NCI-H226 (cell line): ENCODE data around the gene CD93.
A peak's percentile ranks its signal among the peaks of the same experiment; 100 is the strongest.

ENCODE experiments used
- DNase-seq: peaks from one replicate; pipeline ENCODE4 v3.0.0-alpha.2; 2015

CD93 gene

DNA sequence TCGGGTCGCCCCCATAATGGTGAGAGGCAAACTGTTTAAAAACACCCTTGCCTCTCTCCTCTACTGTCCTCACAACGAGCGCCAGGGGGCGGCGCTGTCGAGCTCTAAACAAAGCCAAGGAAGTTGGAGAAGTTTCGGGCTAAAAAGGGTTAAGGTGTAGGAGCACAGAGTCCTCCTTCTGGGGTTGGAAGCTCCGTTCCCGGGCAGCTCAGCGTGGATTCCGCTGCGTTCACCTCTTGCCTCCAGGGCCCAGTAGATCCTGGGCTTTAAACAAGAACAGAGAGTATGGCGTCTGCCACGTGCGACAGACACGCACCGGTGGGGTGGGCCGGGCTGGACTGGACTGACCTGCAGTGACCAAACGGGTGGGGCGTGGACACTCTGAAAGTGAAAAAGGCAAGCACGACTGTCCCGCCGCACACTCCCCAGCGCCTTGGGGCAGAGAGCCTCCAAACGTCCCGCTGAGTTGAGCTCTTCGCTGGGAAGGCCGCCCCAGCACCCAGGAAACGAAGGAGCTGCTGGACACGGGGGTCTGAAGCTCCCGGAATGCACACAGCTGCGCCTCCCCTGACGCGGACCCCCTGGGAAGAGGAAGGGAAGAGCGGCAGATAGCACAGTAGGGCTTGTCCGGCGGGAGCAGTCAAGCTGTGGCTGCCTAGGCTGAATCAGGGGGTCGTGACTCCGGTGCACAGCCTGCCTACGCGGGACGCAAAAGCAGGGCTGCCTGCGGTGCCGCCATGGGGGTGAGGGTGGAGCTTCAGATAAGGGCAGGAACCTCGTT lies 35.1 kb downstream of the CD93 start:
- peak; percentile 72 for DNase-seq

GRCh38 chr20:23050076-23050838 lies 35.9 kb downstream of the CD93 start:
- DNase-seq: peak; percentile 37

DNA sequence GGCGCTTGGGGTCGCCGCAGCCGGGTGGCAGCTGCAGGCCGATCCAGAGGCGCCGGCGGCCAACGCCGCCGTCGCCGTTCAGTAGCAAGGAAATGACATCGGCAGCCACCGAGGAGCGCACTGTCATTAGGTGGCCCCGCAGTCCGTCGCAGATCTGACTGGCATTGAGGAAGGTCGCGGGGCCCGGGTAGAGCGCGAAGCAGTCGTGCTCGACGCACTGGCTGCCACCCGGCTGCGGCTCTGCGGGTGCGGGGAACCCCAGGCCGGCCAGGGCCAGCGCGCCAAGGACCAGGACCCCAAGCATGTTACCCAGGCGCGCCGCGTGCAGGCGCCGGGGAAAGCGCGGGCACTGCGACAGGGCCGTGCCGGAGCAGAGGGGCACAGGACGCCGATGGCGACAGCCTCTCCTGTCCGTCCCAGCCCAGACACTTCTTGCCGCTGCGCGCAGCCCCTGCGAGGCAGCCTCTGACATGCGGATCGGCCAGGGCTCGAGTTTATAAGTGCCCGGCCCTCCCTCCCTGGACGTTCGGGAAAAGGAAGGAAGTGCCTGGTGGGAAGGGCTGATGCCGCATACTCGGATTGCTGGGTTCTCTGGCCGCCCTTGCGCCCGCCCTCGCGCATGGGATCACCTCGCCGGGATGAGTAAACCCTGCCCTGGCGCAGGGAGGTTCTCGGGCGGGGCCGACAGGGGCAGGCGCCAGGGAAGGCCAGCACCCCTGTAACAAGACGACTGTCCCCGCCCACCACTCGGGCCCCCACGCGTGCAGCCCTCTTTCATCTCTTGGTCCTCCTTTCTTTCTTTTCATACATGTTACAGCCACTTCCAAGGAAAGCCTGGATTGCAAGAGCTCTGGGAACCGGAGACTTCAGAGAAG lies 36.7 kb downstream of the CD93 start, which contains the start of gene THBD:
Gene THBD, minus strand, starts transcription at position 472 of the 875 bp plus-strand sequence. Its CDS starts 168 bp downstream, at position 304.
- peak; percentile 94 for DNase-seq

DNA sequence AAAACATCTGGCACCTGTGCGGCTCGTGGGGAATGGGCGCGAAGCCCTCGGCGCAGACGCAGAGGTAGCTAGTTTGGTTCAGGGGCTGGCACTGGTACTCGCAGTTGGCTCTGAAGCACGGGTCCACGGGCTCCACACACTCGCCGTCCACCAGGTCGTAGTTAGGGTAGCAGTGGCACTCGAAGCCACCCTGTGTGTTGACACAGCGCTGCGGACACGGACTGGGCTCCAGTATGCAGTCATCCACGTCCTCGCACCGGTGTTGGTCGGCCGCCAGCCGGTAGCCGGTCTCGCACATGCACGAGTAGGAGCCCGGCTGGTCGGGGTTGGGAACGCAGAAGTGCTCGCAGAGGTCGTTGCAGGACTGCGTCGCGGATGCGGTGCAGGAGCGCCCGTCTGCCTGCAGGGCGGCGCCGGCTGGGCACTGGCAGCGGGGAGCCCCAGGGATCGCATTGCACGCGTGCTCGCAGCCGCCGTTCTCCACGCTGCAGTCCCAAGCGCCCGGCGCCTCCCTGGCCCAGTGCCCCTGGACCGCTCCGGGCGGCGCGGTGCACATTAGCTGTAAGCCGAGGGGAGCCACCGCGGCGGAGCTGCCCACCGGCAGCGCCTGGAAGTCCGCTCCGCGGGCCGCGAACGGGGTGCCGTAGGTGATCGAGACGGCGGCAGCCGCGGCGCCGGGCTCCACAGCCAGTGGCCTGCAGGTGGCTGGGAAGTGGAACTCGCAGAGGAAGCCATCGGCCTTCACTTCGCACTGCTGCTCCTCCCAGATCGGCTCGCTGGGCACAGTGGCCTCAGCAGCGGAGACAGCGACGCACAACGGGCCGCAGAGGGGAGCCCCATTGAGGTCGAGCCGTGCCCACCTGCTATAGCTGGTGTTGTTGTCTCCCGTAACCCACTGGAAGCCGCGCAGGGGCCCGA lies 37.6 kb downstream of the CD93 start:
- peak; percentile 31 for DNase-seq

- DNase-seq: no peak
Observed at GRCh38 chr20:23047738-23048214, 38.3 kb downstream of the CD93 start.

GRCh38 chr20:23047001-23047737 lies 39.0 kb downstream of the CD93 start:
- no peak for DNase-seq

DNA sequence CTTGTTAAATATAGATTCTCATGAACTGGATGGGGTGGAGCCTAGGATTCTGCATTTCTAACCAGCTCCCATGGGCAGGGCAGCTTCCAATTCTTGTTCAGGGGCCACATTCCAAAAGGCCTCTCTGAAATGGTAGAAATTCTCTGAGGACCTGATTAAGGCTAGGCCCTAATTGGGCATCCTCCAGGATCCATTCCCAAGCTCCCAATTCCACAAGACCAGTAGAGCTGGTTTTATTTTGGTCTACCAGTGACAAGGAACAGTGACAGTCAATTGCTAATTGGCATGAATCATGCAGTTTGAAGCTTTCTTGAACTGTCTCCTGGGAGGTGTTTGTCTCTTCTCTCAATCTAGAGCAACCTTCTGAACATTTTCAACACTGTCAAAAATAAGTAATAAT lies 39.7 kb downstream of the CD93 start:
- DNase-seq: no peak

DNA sequence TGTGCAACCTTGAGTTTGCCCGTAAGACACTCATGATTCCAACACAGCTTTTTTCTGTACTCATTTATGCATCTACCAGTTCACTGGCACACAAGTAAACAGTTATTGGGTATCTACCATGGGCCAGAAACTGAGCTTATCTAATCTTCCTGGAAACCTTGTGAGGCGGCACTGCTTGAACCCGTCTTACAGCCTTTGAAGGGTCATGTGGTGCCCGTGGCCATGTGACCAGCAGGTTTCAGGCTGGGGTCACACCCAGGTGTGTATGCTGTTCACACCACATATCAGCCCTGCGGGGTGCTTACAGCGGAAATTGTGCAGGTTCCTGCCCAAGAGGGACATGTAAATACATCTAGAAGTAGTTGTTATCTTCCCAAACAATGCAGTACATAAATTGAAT lies 42.7 kb downstream of the CD93 start:
- no peak for DNase-seq

DNA sequence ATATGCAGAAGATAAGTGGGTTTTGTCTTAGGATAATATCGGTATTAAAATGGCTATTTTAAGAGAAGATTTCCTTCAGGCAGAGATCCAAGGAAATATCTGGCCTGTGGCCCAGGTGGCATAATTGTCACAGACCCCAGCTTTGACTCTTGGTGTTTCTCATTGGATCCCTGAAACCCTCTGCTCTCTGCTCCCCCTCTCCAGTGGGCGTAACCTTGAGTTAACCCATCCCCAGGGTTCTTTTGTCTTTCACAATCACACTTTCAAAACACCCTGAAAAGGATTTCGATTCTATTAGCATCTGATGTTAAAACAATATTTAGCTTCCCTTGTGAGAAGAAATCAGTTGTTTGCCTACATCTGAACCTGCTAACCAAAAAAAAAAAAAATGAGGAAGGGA lies 43.9 kb downstream of the CD93 start:
- DNase-seq: no peak

- no peak for DNase-seq
Observed at GRCh38 chr20:23039885-23040508, 46.1 kb downstream of the CD93 start.

DNA sequence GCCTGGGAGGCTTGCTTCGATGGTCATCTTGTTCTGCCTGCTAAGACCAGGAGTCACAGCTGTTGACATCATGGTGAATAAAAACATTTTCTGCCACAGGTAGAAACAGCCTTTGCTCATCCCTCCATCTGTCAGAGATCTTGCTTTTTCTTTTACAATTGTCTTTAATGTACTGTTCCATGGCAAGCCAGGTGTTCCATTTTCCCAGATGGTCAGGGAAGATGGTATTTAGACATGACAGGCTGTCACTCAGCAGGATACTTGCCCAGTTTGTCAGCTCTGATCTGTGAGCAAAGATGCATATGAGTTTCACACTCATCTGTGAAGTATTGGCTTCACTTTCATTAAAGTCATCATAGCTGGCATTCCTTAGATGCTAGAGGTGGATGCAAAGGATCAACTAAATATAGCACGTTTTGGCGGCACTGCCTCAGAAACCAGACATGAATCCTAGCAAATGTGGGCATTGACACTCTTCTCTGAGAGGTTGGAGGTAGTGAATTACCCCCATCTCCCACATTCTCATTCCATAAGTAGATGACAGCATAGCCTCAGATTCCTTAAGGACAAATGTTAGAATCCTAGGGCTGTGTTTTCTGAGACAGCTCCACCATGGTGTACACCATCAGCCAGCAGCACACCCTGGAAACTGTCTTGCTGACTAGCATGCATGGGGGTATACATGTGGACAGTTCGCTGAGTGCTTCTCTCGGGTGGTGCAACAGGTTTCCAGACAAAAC lies 46.8 kb downstream of the CD93 start:
- DNase-seq: no peak

DNA sequence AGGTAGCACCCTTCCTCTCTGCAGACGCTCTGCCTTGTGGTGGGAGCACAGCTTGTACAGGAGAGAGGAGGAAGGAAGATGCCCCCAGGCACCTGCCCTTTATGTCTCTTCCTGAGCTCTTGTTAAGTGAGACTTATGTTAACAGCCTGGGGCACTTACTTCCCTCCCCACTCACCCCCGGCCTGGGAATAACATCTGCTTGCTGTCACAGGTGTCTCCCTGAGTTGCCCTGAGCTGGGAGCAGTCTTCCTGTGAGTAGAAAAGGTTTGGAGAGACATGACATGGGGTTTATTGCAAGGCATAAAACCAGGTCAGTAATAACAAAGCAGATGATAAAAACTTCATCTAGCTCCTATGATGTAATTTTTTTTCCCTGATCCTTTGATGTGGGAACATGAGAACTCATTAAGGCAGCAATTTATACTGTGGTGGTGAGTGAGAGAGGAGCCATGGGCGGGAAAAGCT lies 49.1 kb downstream of the CD93 start:
- DNase-seq: no peak

- no peak for DNase-seq
Observed at GRCh38 chr20:23036371-23036770, 49.8 kb downstream of the CD93 start.

DNA sequence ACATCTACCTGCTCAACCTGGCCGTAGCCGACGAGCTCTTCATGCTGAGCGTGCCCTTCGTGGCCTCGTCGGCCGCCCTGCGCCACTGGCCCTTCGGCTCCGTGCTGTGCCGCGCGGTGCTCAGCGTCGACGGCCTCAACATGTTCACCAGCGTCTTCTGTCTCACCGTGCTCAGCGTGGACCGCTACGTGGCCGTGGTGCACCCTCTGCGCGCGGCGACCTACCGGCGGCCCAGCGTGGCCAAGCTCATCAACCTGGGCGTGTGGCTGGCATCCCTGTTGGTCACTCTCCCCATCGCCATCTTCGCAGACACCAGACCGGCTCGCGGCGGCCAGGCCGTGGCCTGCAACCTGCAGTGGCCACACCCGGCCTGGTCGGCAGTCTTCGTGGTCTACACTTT lies 50.4 kb downstream of the CD93 start:
- no peak for DNase-seq

DNA sequence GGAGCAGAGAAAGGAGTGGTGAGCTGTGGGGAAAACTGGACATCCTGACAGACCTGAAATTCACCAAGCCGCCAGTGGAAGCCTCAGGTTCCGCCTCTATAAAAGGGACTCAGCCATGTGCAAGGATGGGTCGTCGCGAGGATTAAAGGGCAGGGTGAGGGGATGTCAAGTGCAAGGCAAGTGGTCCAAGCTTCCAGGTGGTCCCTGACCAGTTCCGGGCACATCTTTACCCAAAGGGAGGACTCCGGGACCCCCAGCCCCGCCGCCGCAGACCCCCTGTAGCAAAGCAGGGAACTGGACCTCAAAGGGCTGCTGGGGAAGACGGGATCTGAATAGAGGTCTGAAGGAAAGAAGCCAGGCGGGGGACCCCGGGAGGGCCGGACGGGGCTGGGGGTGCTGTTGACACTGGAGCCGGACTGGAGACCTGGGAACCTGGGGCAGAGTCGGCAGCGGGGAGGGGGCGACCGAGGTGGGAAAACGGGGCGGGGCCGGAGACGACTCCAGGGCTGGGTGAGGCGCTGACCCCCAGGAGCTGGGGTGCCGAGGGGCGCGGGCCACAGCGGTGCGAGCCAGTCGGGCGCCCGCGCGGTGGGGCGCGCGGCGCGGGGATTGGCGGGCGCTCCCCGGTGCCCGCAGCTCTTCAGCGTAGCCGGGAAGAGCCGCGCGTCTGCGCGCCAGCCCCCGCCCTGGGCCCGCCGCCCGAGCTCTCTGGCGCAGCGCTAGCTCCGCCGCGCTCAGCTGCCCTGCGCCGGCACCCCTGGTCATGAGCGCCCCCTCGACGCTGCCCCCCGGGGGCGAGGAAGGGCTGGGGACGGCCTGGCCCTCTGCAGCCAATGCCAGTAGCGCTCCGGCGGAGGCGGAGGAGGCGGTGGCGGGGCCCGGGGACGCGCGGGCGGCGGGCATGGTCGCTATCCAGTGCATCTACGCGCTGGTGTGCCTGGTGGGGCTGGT lies 51.1 kb downstream of the CD93 start, which contains the start of gene SSTR4:
Gene SSTR4, plus strand, starts transcription at position 592 of the 951 bp plus-strand sequence. Its CDS starts 172 bp downstream, at position 764.
- DNase-seq: no peak

- DNase-seq: no peak
Observed at GRCh38 chr20:23033918-23034317, 52.2 kb downstream of the CD93 start.

DNA sequence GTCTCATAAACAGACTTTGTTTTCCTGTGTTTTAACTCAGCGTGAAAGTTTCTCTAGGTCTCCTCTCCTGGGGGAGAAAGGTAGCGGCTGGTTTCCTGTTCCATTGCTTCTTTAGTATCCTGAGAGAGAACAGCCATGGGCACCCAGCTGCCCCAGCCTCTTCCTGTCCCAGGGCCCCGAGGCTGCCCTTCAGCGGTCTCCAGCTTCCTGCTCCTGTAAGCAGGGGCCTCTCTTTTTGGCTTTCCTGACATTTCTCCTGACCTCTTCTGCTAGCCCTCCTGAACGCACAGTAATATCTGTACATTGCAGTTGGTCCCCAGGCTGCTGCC lies 53.4 kb downstream of the CD93 start:
- DNase-seq: no peak

GRCh38 chr20:23032056-23032749 lies 53.9 kb downstream of the CD93 start:
- DNase-seq: no peak
